GM19468 (cell line): ENCODE data around the gene C1orf198.

Experiments
- ATAC-seq: cut with Tn5 transposase; IDR thresholded peaks from one replicate; pipeline ENCODE4 v1.9.1; 2021; ENCODE audit warnings: mild to moderate bottlenecking, moderate library complexity, moderate number of reproducible peaks; ENCODE audit not compliant: unreplicated experiment; ENCODE audit errors: extremely low read depth

Gene C1orf198

DNA sequence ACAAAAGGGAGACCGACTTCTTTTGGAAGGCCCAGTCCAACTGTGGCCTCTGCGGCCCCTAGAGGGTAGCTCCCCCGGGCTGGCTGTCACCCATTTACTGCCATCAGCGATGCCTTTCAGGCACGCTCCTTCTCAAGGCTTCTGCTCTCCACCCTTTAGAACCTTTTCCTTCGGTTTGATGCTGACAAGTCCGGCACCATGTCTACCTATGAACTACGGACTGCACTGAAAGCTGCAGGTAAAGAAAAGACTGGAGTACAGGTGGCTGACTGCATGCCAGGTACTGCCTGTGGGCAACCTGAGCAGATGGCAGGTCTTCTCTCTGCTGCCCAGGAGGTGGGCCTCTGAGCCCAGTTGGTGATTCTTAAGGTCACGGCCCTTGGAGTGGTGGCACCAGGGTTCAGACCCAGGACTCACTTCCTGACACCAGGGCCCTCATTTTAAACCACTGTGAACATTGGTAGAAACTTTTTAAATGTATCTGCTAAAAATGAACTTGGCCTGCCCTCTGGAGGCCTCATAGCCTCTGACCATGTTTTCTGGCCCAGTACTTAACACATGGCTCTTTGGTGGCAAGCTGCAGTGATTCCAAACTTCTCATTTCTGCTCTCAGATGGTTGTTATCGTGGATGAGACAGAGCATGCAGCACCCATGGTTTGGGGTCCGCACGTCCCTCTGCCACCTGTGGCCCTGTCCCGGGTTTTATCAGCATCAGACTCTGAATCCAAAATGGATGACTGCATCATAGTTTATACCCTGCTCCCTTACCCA, 75.4 kb downstream of the C1orf198 start:
- no peak for ATAC-seq

DNA sequence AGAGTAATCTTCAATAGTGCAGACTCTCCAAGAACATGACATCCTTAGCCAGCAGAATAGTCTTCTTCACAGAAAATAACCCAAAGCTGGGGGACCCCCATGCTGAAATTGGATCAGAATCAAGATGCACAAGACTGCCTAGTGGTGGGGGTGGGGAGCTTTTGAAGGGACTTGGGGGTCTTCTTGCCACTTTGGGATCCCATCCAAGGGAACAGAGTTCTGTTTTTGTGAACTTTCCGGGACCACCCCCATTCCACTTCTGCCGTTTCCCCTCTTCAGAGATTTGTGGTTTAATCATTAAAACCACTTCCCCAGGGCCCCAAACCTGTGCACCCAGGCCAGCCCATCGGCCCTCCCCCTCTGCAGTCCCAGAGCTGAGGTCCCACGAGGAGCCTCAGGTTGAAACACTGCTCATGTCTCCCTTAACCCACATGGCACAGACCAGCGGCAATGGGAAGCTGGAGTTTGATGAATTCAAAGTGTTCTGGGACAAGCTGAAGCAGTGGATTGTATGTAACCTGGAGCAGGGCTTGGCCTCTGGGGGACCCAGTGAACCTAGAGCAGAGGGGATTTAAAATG, 76.2 kb downstream of the C1orf198 start:
- no peak for ATAC-seq

DNA sequence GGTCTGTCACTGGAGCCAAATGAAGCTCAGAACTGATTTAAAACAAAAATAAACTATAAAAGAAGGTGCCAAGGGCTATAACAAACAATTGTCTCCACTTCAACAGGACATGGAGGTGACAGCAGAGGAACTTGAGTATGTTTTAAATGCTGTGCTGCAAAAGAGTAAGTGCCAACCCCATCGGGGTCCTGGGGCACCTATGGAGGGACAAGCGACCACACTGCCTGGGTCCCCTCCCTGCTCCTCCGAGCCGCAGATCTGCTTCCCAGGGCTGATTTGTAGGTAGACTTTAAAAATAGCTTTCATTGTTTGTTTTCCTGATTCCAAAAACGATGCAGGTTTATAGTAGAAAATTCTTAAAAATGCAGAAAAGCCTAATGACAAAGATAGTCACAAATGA, 78.3 kb downstream of the C1orf198 start:
- ATAC-seq, result no peak

DNA sequence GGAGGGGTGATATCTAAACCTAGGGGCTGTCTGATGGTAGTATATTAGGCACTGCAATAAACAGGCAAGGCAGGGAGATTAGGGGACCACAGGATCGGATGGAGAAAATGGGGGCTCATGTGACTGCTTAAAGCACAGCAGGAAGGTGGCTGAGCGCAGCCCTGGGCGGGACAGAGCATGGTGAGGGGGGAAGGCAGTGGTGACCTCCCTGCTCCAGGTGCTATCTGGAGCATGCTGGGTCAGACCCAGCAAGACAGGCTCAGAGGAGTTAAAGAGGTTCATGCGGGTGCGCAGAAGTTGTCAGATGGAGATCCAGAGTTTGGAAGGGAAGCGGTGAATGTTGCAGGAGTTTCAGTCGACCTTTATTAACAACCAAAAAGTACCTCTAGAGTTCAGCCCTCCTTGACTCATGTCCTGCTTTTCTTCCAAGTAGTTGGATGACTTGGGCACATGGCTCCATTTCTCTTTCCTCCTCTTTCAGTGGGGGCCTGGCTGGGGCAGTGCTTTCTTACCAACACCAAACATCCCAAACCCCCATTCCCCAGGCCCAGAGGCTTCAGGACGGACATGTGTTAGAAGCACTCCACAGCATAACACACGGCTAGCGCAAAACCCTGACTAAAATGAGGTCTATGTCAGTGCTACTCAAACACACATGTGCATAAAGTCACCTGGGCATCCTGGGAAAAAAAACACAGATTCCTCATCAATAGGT, 79.6 kb downstream of the C1orf198 start:
- ATAC-seq, result no peak

DNA sequence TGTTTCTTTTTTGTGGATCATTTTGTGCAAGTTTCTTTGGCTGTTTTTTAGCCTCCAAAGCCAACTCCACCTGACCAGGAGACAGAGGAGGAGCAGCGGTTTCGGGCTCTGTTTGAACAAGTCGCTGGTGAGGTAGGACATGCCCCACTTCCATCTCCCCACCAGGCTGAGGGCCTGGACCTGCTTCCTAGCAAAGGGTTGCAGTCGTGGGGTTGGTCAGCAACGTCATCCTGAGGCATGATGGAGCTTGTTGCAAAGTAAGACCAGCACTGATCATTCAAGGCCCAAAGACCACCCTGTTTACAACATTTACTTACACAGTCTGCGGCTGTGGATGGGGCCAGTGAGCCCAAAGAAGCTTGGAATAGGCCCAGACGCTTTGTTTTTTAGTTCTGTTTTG, 80.8 kb downstream of the C1orf198 start:
- no peak for ATAC-seq
